Activated B cell treated with CpG ODN at 0.5 μM for 24 hours (primary cell): Measurements from ENCODE around the gene NPC2. TPM values are rescaled to one million over a fixed set of nuclear protein-coding genes. Genes with fewer than 3 reads are reported as not detected.

Experiments
- ATAC-seq: fragments of 200-7000 bp; cut with Tn5 transposase; one replicate; pipeline ENCODE4 v1.10.0; 2021; ENCODE audit warnings: low read depth, mild to moderate bottlenecking, moderate library complexity
- CTCF ChIA-PET: fragments of 350-600 bp; sonication (Branson Sonifier 250); formaldehyde crosslinking; loops from one replicate; lab custom pipeline; 2021; ENCODE audit warnings: antibody characterized with exemption; lab: Charles Lee
- POLR2A ChIA-PET: fragments of 350-600 bp; sonication (Branson Sonifier 250); formaldehyde crosslinking; loops from one replicate; lab custom pipeline; 2021; ENCODE audit warnings: antibody characterized with exemption; lab: Charles Lee
- DNase-seq: peaks from one replicate; pipeline ENCODE4 v3.0.0; 2022
- H3K27ac Mint-ChIP-seq: one replicate; pipeline ENCODE4 v1.8.0; 2020; ENCODE audit warnings: mixed read lengths
- H3K27me3 Mint-ChIP-seq: one replicate; pipeline ENCODE4 v1.8.0; 2021; ENCODE audit warnings: mixed read lengths
- H3K36me3 Mint-ChIP-seq: one replicate; pipeline ENCODE4 v1.8.0; 2021; ENCODE audit warnings: low read depth, mixed read lengths
- H3K4me1 Mint-ChIP-seq: one replicate; pipeline ENCODE4 v1.8.0; 2021; ENCODE audit warnings: mixed read lengths
- H3K4me3 Mint-ChIP-seq: one replicate; pipeline ENCODE4 v1.8.0; 2020; ENCODE audit warnings: mild to moderate bottlenecking, mixed read lengths
- H3K9me3 Mint-ChIP-seq: one replicate; pipeline ENCODE4 v1.8.0; 2020; ENCODE audit warnings: mixed read lengths
- CTCF ChIP-seq: fragments of 200-600 bp; IDR thresholded peaks from one replicate; pipeline ENCODE4 v1.8.0; 2022; ENCODE audit warnings: antibody characterized with exemption, mild to moderate bottlenecking
- intact Hi-C: fragments of 100-400 bp; cut with micrococcal nuclease; formaldehyde crosslinking; loops from one replicate; pipeline ENCODE4 v1.15.1; 2024
- total RNA-seq: library from RNA; stranded (reverse); gene quantifications from 2 replicates; pipeline ENCODE4 v1.2.3, GENCODE V29; 2022

NPC2 gene
- total RNA-seq, 1 donor from 2014 or later: 69.4 TPM

GRCh38 chr14:74472601-74473000, 20.5 kb downstream of the NPC2 start:
- no peak for TF ChIP-seq CTCF
- no peaks in the 10 kb centered on the region for H3K27me3 Mint-ChIP-seq
- DNase-seq: no peak
- intact Hi-C loops: no loop called here
- no peaks in the 10 kb centered on the region for H3K4me1 Mint-ChIP-seq
- ChIA-PET POLR2A (no interaction called here), CTCF (no interaction called here)
- no peak for ATAC-seq
- H3K36me3 Mint-ChIP-seq: peaks cover 32% of the 10 kb centered on the region
- H3K9me3 Mint-ChIP-seq: peaks cover 4% of the 10 kb centered on the region
- H3K4me3 Mint-ChIP-seq: no peak overlapping the region
- H3K27ac Mint-ChIP-seq: no peak overlapping the region

- Mint-ChIP-seq H3K27me3 (no peaks in the 10 kb centered on the region), H3K9me3 (peaks cover 4% of the 10 kb centered on the region), H3K36me3 (peaks cover 17% of the 10 kb centered on the region), H3K4me1 (no peaks in the 10 kb centered on the region), H3K4me3 (no peak overlapping the region), H3K27ac (no peak overlapping the region)
- intact Hi-C loops: no loop called here
- no peak for DNase-seq
- no peak for TF ChIP-seq CTCF
- no peak for ATAC-seq
- ChIA-PET CTCF (no interaction called here), POLR2A (no interaction called here)
Observed at GRCh38 chr14:74469548-74470518, 23.3 kb downstream of the NPC2 start.

GRCh38 chr14:74468513-74468912, 24.6 kb downstream of the NPC2 start:
- Mint-ChIP-seq H3K27me3 (no peaks in the 10 kb centered on the region), H3K27ac (no peak overlapping the region), H3K4me1 (no peaks in the 10 kb centered on the region), H3K36me3 (peaks cover 7% of the 10 kb centered on the region), H3K4me3 (no peak overlapping the region), H3K9me3 (peaks cover 4% of the 10 kb centered on the region)
- no peak for TF ChIP-seq CTCF
- no peak for DNase-seq
- ChIA-PET CTCF (no interaction called here), POLR2A (interaction anchor here (0.6 kb wide), 1 partner anchor 29 kb away, joined by 8 read pairs; no protein-coding TSS in a partner anchor)
- no peak for ATAC-seq
- intact Hi-C loops: no loop called here

GRCh38 chr14:74465335-74465734, 27.8 kb downstream of the NPC2 start:
- Mint-ChIP-seq H3K36me3 (no peaks in the 10 kb centered on the region), H3K9me3 (no peaks in the 10 kb centered on the region), H3K27ac (no peak overlapping the region), H3K27me3 (peaks cover 7% of the 10 kb centered on the region), H3K4me3 (no peak overlapping the region), H3K4me1 (no peaks in the 10 kb centered on the region)
- intact Hi-C loops: no loop called here
- no peak for TF ChIP-seq CTCF
- ATAC-seq (no peak), DNase-seq (no peak)
- ChIA-PET CTCF (no interaction called here), POLR2A (no interaction called here)

- H3K4me1 Mint-ChIP-seq: no peaks in the 10 kb centered on the region
- intact Hi-C loops: no loop called here
Observed at GRCh38 chr14:74464785-74465184, 28.3 kb downstream of the NPC2 start.

More at GRCh38 chr14:74464785-74465184, 28.3 kb downstream of the NPC2 start:
- no peak for DNase-seq
- ChIA-PET CTCF (no interaction called here), POLR2A (no interaction called here)
- ATAC-seq: no peak
- Mint-ChIP-seq H3K4me3 (no peak overlapping the region), H3K27me3 (peaks cover 8% of the 10 kb centered on the region), H3K27ac (no peak overlapping the region), H3K9me3 (no peaks in the 10 kb centered on the region), H3K36me3 (no peaks in the 10 kb centered on the region)
- no peak for TF ChIP-seq CTCF
